PC-3 (cell line): ENCODE data around the gene PEX14. TPM values are rescaled to one million over a fixed set of nuclear protein-coding genes. Genes with fewer than 3 reads are reported as not detected.

Source experiments
- ATAC-seq: fragments of 200-7000 bp; cut with Tn5 transposase; 2 replicates; pipeline ENCODE4 v1.9.1; 2020; ENCODE audit warnings: mild to moderate bottlenecking, moderate library complexity
- BruUV-seq: library from RNA; stranded (reverse); fragments of 400-500 nt; replicated peaks from 2 replicates; lab custom pipeline; 2021; lab: Mats Ljungman, UMichigan
- CTCF ChIA-PET: fragments of 300-600 bp; sonication (Branson Sonifier 250); formaldehyde crosslinking; loops from one replicate; lab custom pipeline; 2022; ENCODE audit warnings: antibody characterized with exemption; lab: Charles Lee
- POLR2A ChIA-PET: fragments of 300-600 bp; sonication (Branson Sonifier 250); formaldehyde crosslinking; loops from one replicate; lab custom pipeline; 2022; ENCODE audit warnings: antibody characterized with exemption; ENCODE audit not compliant: unreplicated experiment; lab: Charles Lee
- DNase-seq: peaks from one replicate; pipeline ENCODE4 v3.0.0-alpha.2; 2015
- H2AFZ ChIP-seq: fragments of 300-600 bp; sonication (generic); 2 replicates; pipeline ENCODE4 v1.6.0; 2016; ENCODE audit warnings: antibody characterized with exemption, low read length
- H3F3A ChIP-seq: fragments of 300-600 bp; sonication (generic); one replicate; pipeline ENCODE4 v1.6.0; 2017; ENCODE audit warnings: antibody characterized with exemption, low read length, control low read depth, mild to moderate bottlenecking; ENCODE audit not compliant: unreplicated experiment
- H3K27ac ChIP-seq: fragments of 300-600 bp; sonication (generic); 2 replicates; pipeline ENCODE4 v1.5.1; 2016; ENCODE audit warnings: mild to moderate bottlenecking, low read length
- H3K27me3 ChIP-seq: fragments of 300-600 bp; sonication (generic); 2 replicates; pipeline ENCODE4 v1.6.1; 2016; ENCODE audit warnings: low read length, mixed read lengths
- H3K36me3 ChIP-seq: fragments of 300-600 bp; sonication (generic); 2 replicates; pipeline ENCODE4 v1.6.1; 2016; ENCODE audit warnings: low read depth, mixed run types, low read length, mixed read lengths
- H3K4me1 ChIP-seq: fragments of 300-600 bp; sonication (generic); 2 replicates; pipeline ENCODE4 v1.5.1; 2016; ENCODE audit warnings: low read length; ENCODE audit not compliant: insufficient read depth
- H3K4me2 ChIP-seq: fragments of 300-600 bp; sonication (generic); 2 replicates; pipeline ENCODE4 v1.6.0; 2016; ENCODE audit warnings: low read length
- H3K4me3 ChIP-seq: fragments of 300-600 bp; sonication (generic); 2 replicates; pipeline ENCODE4 v1.5.1; 2016; ENCODE audit warnings: mild to moderate bottlenecking, low read length, mixed read lengths
- H3K79me2 ChIP-seq: fragments of 300-600 bp; sonication (generic); 2 replicates; pipeline ENCODE4 v1.6.1; 2017; ENCODE audit warnings: low read length, mixed read lengths
- H3K9ac ChIP-seq: fragments of 300-600 bp; sonication (generic); 2 replicates; pipeline ENCODE4 v1.6.0; 2016; ENCODE audit warnings: mild to moderate bottlenecking, low read length
- H3K9me2 ChIP-seq: fragments of 300-600 bp; sonication (generic); replicated peaks from 2 replicates; pipeline ENCODE4 v1.6.1; 2016; ENCODE audit warnings: mixed run types, low read length, mixed read lengths
- H3K9me3 ChIP-seq: fragments of 300-600 bp; sonication (generic); 2 replicates; pipeline ENCODE4 v1.6.1; 2016; ENCODE audit warnings: low read length, mixed read lengths
- H4K20me1 ChIP-seq: fragments of 300-600 bp; sonication (generic); 2 replicates; pipeline ENCODE4 v1.6.1; 2016; ENCODE audit warnings: low read length, mixed read lengths
- CTCF ChIP-seq: fragments of 300-600 bp; sonication (generic); conservative IDR thresholded peaks from 2 replicates; pipeline ENCODE4 v1.5.1; 2017; ENCODE audit warnings: antibody characterized with exemption, low read depth, mild to moderate bottlenecking, low read length
- EZH2 ChIP-seq: fragments of 300-600 bp; sonication (generic); IDR thresholded peaks from one replicate; pipeline ENCODE4 v1.6.1; 2017; ENCODE audit warnings: antibody characterized with exemption, mild to moderate bottlenecking, low read length; ENCODE audit not compliant: unreplicated experiment
- EZH2phosphoT487 ChIP-seq: fragments of 300-600 bp; sonication (generic); IDR thresholded peaks from 2 replicates; pipeline ENCODE4 v1.6.1; 2018; ENCODE audit warnings: mild to moderate bottlenecking, antibody characterized with exemption, low read length, borderline replicate concordance
- intact Hi-C: fragments of 100-400 bp; cut with micrococcal nuclease; formaldehyde crosslinking; loops from 2 replicates; pipeline ENCODE4 v1.9.0; 2023
- total RNA-seq: library from RNA; depleted of rRNA; stranded (reverse); fragments of >200 nt; gene quantifications from 2 replicates; pipeline ENCODE4 v1.2.3, GENCODE V29; 2014

The PEX14 gene
- total RNA-seq, 1 experiment from 2014 or later, result 24.9 TPM

GRCh38 chr1:10546896-10547295 is 72.1 kb downstream of the PEX14 start:
- H3K27me3 ChIP-seq, result no peaks in the 10 kb centered on the region
- BruUV-seq, result no TSS peak
- no peaks in the 10 kb centered on the region for H3K9me2 ChIP-seq
- no peak overlapping the region for H3K4me3 ChIP-seq
- intact Hi-C loops, result no loop called here
- H4K20me1 ChIP-seq, result no peaks in the 10 kb centered on the region
- no peak for ATAC-seq
- no peaks in the 10 kb centered on the region for H3F3A ChIP-seq
- ChIA-PET CTCF (no interaction called here), POLR2A (no interaction called here)
- H3K27ac ChIP-seq, result no peak overlapping the region
- no peak overlapping the region for H3K4me2 ChIP-seq
- no peaks in the 10 kb centered on the region for H3K4me1 ChIP-seq
- TF ChIP-seq EZH2 (no peak), CTCF (no peak), EZH2phosphoT487 (no peak)
- DNase-seq, result no peak
- H3K36me3 ChIP-seq, result peaks cover 3% of the 10 kb centered on the region
- H3K9me3 ChIP-seq, result no peaks in the 10 kb centered on the region
- no peak overlapping the region for H3K9ac ChIP-seq
- no peak overlapping the region for H2AFZ ChIP-seq
- no peaks in the 10 kb centered on the region for H3K79me2 ChIP-seq

- H2AFZ ChIP-seq, result no peak overlapping the region
- no peak overlapping the region for H3K4me3 ChIP-seq
- ChIA-PET POLR2A (no interaction called here), CTCF (no interaction called here)
- H3K9ac ChIP-seq, result no peak overlapping the region
- no peaks in the 10 kb centered on the region for H3K79me2 ChIP-seq
- no peak overlapping the region for H3K4me2 ChIP-seq
- intact Hi-C loops, result no loop called here
- H3K27ac ChIP-seq, result no peak overlapping the region
- H3K36me3 ChIP-seq, result no peaks in the 10 kb centered on the region
- no peaks in the 10 kb centered on the region for H3K4me1 ChIP-seq
- H3K27me3 ChIP-seq, result no peaks in the 10 kb centered on the region
- no peak for TF ChIP-seq EZH2phosphoT487
- TF ChIP-seq EZH2, result no peak
- no peak for TF ChIP-seq CTCF
- no peaks in the 10 kb centered on the region for H4K20me1 ChIP-seq
- BruUV-seq, result TSS peak; percentile 17
- DNase-seq (no peak), ATAC-seq (no peak)
- no peaks in the 10 kb centered on the region for H3K9me2 ChIP-seq
- no peaks in the 10 kb centered on the region for H3K9me3 ChIP-seq
- H3F3A ChIP-seq, result no peaks in the 10 kb centered on the region
Observed at GRCh38 chr1:10549904-10550664, 75.3 kb downstream of the PEX14 start.

- no peak for ATAC-seq
- CTCF ChIA-PET, result no interaction called here
- no TSS peak for BruUV-seq
Observed at GRCh38 chr1:10553118-10553517, 78.4 kb downstream of the PEX14 start.

More at GRCh38 chr1:10553118-10553517, 78.4 kb downstream of the PEX14 start:
- H3K4me3 ChIP-seq, result no peak overlapping the region
- no peak overlapping the region for H2AFZ ChIP-seq
- no peaks in the 10 kb centered on the region for H4K20me1 ChIP-seq
- POLR2A ChIA-PET, result no interaction called here
- no peaks in the 10 kb centered on the region for H3F3A ChIP-seq
- no peak overlapping the region for H3K27ac ChIP-seq
- no peak for DNase-seq
- intact Hi-C loops, result no loop called here
- no peak overlapping the region for H3K4me2 ChIP-seq
- no peaks in the 10 kb centered on the region for H3K27me3 ChIP-seq
- H3K36me3 ChIP-seq, result no peaks in the 10 kb centered on the region
- H3K4me1 ChIP-seq, result no peaks in the 10 kb centered on the region
- no peaks in the 10 kb centered on the region for H3K9me2 ChIP-seq
- H3K9ac ChIP-seq, result no peak overlapping the region
- no peaks in the 10 kb centered on the region for H3K9me3 ChIP-seq
- no peak for TF ChIP-seq EZH2phosphoT487
- H3K79me2 ChIP-seq, result no peaks in the 10 kb centered on the region
